ENCODE data around the gene DGCR6. TPM values are rescaled to one million over a fixed set of nuclear protein-coding genes. Genes with fewer than 3 reads are reported as not detected.
"Not testable (repeated sequence)": the region's sequence is repeated elsewhere in the genome, so short reads cannot be mapped to it uniquely, and the experiment has no call there.

Gene DGCR6
- total RNA-seq = 10 to 100 TPM in 1 of 9 donors, 1 to 10 TPM in 7, under 1 TPM in 1; 0.81 to 12.7 (median 2.5) TPM
- 1 to 10 TPM; 1.7 to 4.5 (median 3.9) TPM for polyA plus RNA-seq
- long read RNA-seq, donor 1, transcript DGCR6-201 (5 exons, 1,214 nt) = major isoform, 25 of 49 reads
- long read RNA-seq, donor 1, partial matches to known transcripts = 20 of 49 reads
- long read RNA-seq, donor 1, other reads (novel, unspliced or antisense) = 0 of 49 reads
- long read RNA-seq, donor 2, transcript DGCR6-201 (5 exons, 1,214 nt) = major isoform, 8 of 9 reads
- long read RNA-seq, donor 2, partial matches to known transcripts = 0 of 9 reads
- long read RNA-seq, donor 2, other reads (novel, unspliced or antisense) = 0 of 9 reads
- long read RNA-seq, donor 3, transcript DGCR6-201 (5 exons, 1,214 nt) = major isoform, 5 of 8 reads
- long read RNA-seq, donor 3, partial matches to known transcripts = 0 of 8 reads
- long read RNA-seq, donor 3, other reads (novel, unspliced or antisense) = 0 of 8 reads
- long read RNA-seq, donor 4, partial matches to known transcripts = 0 of 2 reads
- long read RNA-seq, donor 4, other reads (novel, unspliced or antisense) = 0 of 2 reads
- long read RNA-seq, donor 5 = 0 reads
- long read RNA-seq, donor 6, partial matches to known transcripts = 0 of 2 reads
- long read RNA-seq, donor 6, other reads (novel, unspliced or antisense) = 0 of 2 reads
- long read RNA-seq, donor 7, transcript DGCR6-201 (5 exons, 1,214 nt) = major isoform, 10 of 13 reads
- long read RNA-seq, donor 7, partial matches to known transcripts = 0 of 13 reads
- long read RNA-seq, donor 7, other reads (novel, unspliced or antisense) = 0 of 13 reads
- long read RNA-seq, donor 8, transcript DGCR6-201 (5 exons, 1,214 nt) = major isoform, 27 of 51 reads
- long read RNA-seq, donor 8, partial matches to known transcripts = 11 of 51 reads
- long read RNA-seq, donor 8, other reads (novel, unspliced or antisense) = 5 of 51 reads
- long read RNA-seq, donor 9, partial matches to known transcripts = 0 of 6 reads
- long read RNA-seq, donor 9, other reads (novel, unspliced or antisense) = 0 of 6 reads
- long read RNA-seq, donor 10, transcript DGCR6-201 (5 exons, 1,214 nt) = major isoform, 15 of 15 reads
- long read RNA-seq, donor 10, partial matches to known transcripts = 0 of 15 reads
- long read RNA-seq, donor 10, other reads (novel, unspliced or antisense) = 0 of 15 reads

DNA sequence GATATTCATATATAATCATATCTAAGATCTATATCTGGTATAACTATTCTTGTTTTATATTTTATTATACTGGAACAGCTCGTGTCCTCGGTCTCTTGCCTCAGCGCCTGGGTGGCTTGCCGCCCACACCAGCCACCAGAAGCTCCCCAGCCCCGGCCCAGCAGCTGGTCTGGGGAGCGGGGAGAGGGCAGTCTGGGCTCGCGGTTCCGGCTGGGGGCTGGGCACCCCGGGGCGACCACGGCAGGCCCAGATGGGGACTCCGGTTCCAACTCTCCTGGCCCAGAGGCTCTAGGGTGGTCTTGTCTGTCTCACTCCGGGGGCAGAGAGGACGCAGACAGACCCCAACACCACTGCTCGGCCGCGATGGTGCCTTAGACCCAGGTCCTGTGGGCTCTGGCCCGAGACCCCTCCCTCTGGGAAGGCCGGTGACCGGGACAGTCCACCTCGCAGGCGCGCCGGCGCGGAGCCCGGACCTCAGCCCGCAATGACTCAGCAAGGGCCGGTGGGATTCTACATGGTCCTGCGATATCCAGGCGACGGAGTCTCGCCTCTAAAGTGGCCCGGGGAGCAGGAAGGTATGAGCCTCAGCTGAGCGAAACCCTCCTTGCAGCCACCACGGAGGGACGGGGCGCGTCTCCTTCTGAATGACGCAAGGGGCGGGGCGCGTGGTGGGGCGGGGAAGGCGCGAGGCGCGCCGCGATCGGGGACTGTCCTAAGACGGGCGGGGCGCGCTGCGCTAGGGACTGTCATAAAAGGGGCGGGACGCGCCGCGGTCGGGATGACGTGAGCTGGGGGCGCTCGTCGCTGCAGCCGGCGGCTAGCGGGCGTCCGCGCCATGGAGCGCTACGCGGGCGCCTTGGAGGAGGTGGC lies at the start of gene DGCR6:
DGCR6 (plus strand) TSS at position 781 of the 870 bp plus-strand sequence; CDS start at position 836, 55 bp downstream.
- intact Hi-C loops (cut with DNase I) = no loop called here
- Histone ChIP-seq H3K4me1 (replicated peaks in 1 of 2) (no peaks in the 10 kb centered on the region), H3K4me3 (no peak within 1 kb of the TSS), H3K36me3 (replicated peaks in 1 of 2) (no peaks in the 10 kb centered on the region), H3K9me3 (replicated peaks in 1 of 3) (no peaks in the 10 kb centered on the region), H3K27ac (peak within 1 kb of the TSS in 1 of 5 donors; percentile 40), H3K27me3 (no peaks in the 10 kb centered on the region)
- no peak for TF ChIP-seq POLR2A (IDR thresholded peaks at IDR 0.05)
- TF ChIP-seq, protein P1, sequence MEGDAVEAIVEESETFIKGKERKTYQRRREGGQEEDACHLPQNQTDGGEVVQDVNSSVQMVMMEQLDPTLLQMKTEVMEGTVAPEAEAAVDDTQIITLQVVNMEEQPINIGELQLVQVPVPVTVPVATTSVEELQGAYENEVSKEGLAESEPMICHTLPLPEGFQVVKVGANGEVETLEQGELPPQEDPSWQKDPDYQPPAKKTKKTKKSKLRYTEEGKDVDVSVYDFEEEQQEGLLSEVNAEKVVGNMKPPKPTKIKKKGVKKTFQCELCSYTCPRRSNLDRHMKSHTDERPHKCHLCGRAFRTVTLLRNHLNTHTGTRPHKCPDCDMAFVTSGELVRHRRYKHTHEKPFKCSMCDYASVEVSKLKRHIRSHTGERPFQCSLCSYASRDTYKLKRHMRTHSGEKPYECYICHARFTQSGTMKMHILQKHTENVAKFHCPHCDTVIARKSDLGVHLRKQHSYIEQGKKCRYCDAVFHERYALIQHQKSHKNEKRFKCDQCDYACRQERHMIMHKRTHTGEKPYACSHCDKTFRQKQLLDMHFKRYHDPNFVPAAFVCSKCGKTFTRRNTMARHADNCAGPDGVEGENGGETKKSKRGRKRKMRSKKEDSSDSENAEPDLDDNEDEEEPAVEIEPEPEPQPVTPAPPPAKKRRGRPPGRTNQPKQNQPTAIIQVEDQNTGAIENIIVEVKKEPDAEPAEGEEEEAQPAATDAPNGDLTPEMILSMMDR (IDR thresholded peaks at IDR 0.05) = no peak
- peak in 1 of 7 donors; percentile 3 for DNase-seq
- WGBS, 4 donors = 12% methylated on average over 6 of the region's 77 CpGs; no CpG with 5 or more reads in 3 of the 4 donors

DNA sequence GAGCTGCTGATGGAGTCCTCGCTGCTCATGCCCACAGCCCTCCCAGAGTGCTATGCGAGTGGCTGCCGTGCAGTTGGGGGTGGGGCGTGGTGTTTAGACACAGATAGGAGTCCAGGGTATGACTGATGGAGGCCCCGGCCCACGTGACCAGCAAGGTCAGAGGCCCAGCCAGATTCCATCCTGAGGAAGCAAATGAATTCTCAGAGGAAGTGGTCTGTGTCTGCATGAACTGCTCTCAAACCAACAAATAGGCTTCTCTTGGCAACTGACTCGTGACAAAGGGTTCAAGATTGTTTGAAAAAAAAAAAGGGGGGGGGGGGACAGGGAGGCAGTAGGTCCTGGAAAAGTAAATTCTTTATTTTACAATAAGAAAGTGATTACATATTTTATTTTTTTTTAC lies 46.8 kb upstream of the DGCR6 start:
- H3K36me3 ChIP-seq (replicated peaks in 1 of 2); DNase-seq; H3K27ac ChIP-seq; H3K9me3 ChIP-seq (replicated peaks in 1 of 3); intact Hi-C loops (cut with DNase I); H3K27me3 ChIP-seq; H3K4me3 ChIP-seq; H3K4me1 ChIP-seq (replicated peaks in 1 of 2): not testable (repeated sequence)
- WGBS, 4 donors = 17 to 40% (median 25%) methylated on average over 1 to 3 of the region's 7 CpGs

DNA sequence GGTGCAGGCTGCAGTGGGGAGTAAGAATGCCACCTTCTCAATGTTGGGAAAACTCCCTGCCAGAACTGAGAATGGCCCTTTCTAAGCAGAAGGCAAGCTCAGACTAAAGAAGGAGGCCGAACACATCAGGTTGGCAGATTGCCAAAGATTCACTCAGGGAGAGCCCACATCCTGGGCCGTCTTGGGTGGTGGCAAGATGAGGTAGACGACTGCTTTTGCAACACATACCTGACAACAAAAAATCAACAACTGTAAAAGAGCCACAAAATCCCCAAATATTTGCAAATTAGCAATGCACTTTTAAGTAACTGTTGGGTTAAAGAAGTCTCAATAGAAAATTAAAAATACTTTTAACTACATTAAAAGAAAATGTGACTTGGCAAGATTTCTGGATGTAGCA lies 24.9 kb upstream of the DGCR6 start:
- H3K36me3 ChIP-seq (replicated peaks in 1 of 2); intact Hi-C loops (cut with DNase I); H3K4me3 ChIP-seq; H3K27me3 ChIP-seq; H3K9me3 ChIP-seq (replicated peaks in 1 of 3); H3K4me1 ChIP-seq (replicated peaks in 1 of 2); H3K27ac ChIP-seq: not testable (repeated sequence)
- peak in 2 of 7 donors; percentile 12 to 20 for DNase-seq
- 34 to 57% (median 40%) methylated on average over 3 of the region's 3 CpGs for WGBS, 4 donors

DNA sequence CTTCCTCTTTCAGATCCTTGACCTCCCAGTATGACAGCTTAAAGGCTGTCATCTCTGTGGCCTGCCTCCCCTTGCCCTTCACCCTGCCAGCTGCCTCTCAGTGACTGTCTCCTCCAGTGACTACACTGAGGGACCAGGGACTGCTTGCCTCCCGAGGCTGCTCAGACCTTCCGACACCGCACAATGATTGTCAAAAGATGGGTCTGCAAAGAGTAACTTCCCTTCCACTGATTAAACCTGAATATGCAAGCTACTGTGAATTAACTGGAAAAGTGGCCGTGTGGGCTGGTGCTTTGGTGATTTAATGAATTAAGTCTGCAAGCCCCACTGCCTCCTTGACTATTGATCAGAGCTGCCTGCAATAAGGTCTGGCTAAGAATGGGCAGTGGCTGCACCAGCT lies 21.7 kb upstream of the DGCR6 start:
- 85 to 87% (median 87%) methylated on average over 4 of the region's 4 CpGs for WGBS, 4 donors

DNA sequence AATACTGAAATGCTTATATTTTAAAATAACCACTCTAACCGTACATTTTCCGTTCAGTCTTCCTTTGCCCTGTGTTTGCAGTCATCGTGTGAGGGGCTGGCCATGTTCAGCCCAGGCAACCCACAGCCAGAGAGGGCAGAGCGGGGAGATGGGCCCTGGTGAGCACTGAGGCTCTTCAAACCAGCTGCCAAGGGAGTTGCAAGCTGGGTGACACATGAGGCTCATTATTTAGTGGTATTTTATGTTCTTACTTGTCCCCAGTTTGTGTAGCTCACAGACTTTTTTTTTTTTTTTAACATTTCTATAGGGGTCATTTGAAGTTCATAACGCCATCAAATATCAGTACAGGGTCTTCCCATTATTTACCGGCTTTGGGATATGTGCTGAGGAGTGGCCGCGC lies 18.0 kb upstream of the DGCR6 start:
- no peaks in the 10 kb centered on the region for H3K27me3 ChIP-seq

More for the DNA sequence above, 21.7 kb upstream of the DGCR6 start:
- DNase-seq; H3K4me1 ChIP-seq (replicated peaks in 1 of 2); intact Hi-C loops (cut with DNase I); H3K4me3 ChIP-seq; H3K27ac ChIP-seq; H3K9me3 ChIP-seq (replicated peaks in 1 of 3); H3K27me3 ChIP-seq; H3K36me3 ChIP-seq (replicated peaks in 1 of 2): not testable (repeated sequence)

DNA sequence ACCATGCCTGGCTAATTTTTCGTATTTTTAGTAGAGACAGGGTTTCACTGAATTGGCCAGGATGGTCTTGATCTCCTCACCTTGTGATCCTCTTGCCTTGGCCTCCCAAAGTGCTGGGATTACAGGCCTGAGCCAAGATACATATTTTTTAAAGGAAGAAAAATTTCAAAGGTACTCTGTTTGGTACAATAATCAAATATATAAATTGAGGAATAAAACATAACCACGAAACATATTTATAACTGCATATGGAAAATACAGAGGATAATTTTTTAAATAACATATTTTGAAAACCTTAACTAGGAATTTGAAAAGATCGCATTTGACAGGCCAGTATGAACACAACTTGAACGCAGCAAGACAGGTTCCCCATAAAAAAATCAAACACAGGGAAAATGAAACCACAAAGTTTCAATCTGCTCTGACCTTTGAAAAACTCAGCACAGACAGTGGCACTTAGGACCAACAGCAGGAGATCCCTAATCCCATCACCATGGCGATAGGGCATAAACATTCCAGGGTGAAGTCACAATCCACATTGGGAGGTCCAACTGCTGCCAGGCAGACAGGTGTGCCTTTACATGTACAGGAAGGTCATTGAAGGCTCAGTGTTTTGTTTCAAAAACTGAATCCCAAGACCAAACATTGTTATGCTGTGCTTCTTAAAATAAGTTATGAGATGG lies 15.5 kb upstream of the DGCR6 start:
- 88 to 100% methylated on average over 1 of the region's 5 CpGs; no CpG with 5 or more reads in 2 of the 4 donors for WGBS, 4 donors
- H3K9me3 ChIP-seq (replicated peaks in 1 of 3); intact Hi-C loops (cut with DNase I); H3K4me3 ChIP-seq; DNase-seq; H3K27ac ChIP-seq; H3K4me1 ChIP-seq (replicated peaks in 1 of 2); H3K36me3 ChIP-seq (replicated peaks in 1 of 2); H3K27me3 ChIP-seq: not testable (repeated sequence)

More for the DNA sequence above, 18.0 kb upstream of the DGCR6 start:
- H3K27ac ChIP-seq = no peak overlapping the region
- intact Hi-C loops (cut with DNase I) = no loop called here
- no peaks in the 10 kb centered on the region for H3K36me3 ChIP-seq (replicated peaks in 1 of 2)
- DNase-seq = no peak
- H3K4me3 ChIP-seq = no peak overlapping the region
- no peaks in the 10 kb centered on the region for H3K4me1 ChIP-seq (replicated peaks in 1 of 2)
- no peak for TF ChIP-seq POLR2A (IDR thresholded peaks at IDR 0.05)
- TF ChIP-seq, protein P1 (IDR thresholded peaks at IDR 0.05) = no peak
- no peaks in the 10 kb centered on the region for H3K9me3 ChIP-seq (replicated peaks in 1 of 3)
- 30 to 73% (median 45%) methylated on average over 1 to 2 of the region's 8 CpGs for WGBS, 4 donors

DNA sequence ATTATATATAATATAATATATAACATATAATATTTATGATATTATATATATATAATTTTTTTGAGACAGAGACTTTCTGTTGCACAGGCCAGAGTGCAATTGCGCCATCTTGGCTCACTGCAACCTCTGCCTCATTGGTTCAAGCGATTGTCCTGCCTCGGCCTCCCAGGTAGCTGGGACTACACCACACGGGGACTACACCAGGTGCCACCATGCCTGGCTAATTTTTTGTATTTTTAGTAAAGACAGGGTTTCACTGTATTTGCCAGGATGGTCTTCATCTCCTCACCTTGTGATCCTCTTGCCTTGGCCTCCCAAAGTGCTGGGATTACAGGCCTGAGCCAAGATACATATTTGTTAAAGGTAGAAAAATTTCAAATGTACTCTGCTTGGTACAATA lies 12.3 kb upstream of the DGCR6 start:
- intact Hi-C loops (cut with DNase I); H3K27ac ChIP-seq; H3K36me3 ChIP-seq (replicated peaks in 1 of 2); H3K27me3 ChIP-seq; H3K4me3 ChIP-seq; H3K4me1 ChIP-seq (replicated peaks in 1 of 2); H3K9me3 ChIP-seq (replicated peaks in 1 of 3); DNase-seq: not testable (repeated sequence)
- no CpG with 5 or more reads among the region's 4 CpGs for WGBS, 4 donors
